ENCODE results near the gene RNF145. TPM values are rescaled to one million over a fixed set of nuclear protein-coding genes. Genes with fewer than 3 reads are reported as not detected.

The RNF145 gene
- total RNA-seq, 1 experiment from 2014 or later: 193 TPM

- BruUV-seq (replicated peaks): no TSS peak
- peaks cover 14% of the 10 kb centered on the region for H3K36me3 Mint-ChIP-seq (ENCODE audit: insufficient read depth, unreplicated experiment)
- no peak for DNase-seq
- H3K9me3 Mint-ChIP-seq (ENCODE audit: low read depth, unreplicated experiment): no peaks in the 10 kb centered on the region
- intact Hi-C loops (cut with micrococcal nuclease; ENCODE audit: unreplicated experiment): no loop called here
- CTCF ChIA-PET: interaction anchor here (0.6 to 0.9 kb wide), 3 partner anchors 21 to 626 kb away, joined by 4 to 7 read pairs (median 6); no protein-coding TSS in a partner anchor
- no peak overlapping the region for H3K27ac Mint-ChIP-seq (ENCODE audit: unreplicated experiment)
- H3K27me3 Mint-ChIP-seq (ENCODE audit: unreplicated experiment): no peaks in the 10 kb centered on the region
- no peak overlapping the region for H3K4me3 Mint-ChIP-seq (ENCODE audit: low read depth, unreplicated experiment)
- peaks cover 30% of the 10 kb centered on the region for H3K4me1 Mint-ChIP-seq (ENCODE audit: low read depth, unreplicated experiment)
- no peak for TF ChIP-seq CTCF (IDR thresholded peaks at IDR 0.05; ENCODE audit: unreplicated experiment)
These were observed 18.1 kb upstream of the RNF145 start for GRCh38 chr5:159227452-159227851.

GRCh38 chr5:159226451-159226850 lies 17.1 kb upstream of the RNF145 start:
- no peak for TF ChIP-seq CTCF (IDR thresholded peaks at IDR 0.05; ENCODE audit: unreplicated experiment)
- no TSS peak for BruUV-seq (replicated peaks)
- Mint-ChIP-seq H3K4me1 (ENCODE audit: low read depth, unreplicated experiment) (peaks cover 29% of the 10 kb centered on the region), H3K27ac (ENCODE audit: unreplicated experiment) (no peak overlapping the region), H3K4me3 (ENCODE audit: low read depth, unreplicated experiment) (no peak overlapping the region), H3K9me3 (ENCODE audit: low read depth, unreplicated experiment) (no peaks in the 10 kb centered on the region), H3K27me3 (ENCODE audit: unreplicated experiment) (no peaks in the 10 kb centered on the region), H3K36me3 (ENCODE audit: insufficient read depth, unreplicated experiment) (peaks cover 9% of the 10 kb centered on the region)
- no peak for DNase-seq
- CTCF ChIA-PET: no interaction called here
- intact Hi-C loops (cut with micrococcal nuclease; ENCODE audit: unreplicated experiment): no loop called here

- H3K27ac Mint-ChIP-seq (ENCODE audit: unreplicated experiment): no peak overlapping the region
- H3K9me3 Mint-ChIP-seq (ENCODE audit: low read depth, unreplicated experiment): no peaks in the 10 kb centered on the region
- H3K36me3 Mint-ChIP-seq (ENCODE audit: insufficient read depth, unreplicated experiment): no peaks in the 10 kb centered on the region
- no peak for TF ChIP-seq CTCF (IDR thresholded peaks at IDR 0.05; ENCODE audit: unreplicated experiment)
- CTCF ChIA-PET: no interaction called here
- H3K27me3 Mint-ChIP-seq (ENCODE audit: unreplicated experiment): no peaks in the 10 kb centered on the region
- intact Hi-C loops (cut with micrococcal nuclease; ENCODE audit: unreplicated experiment): no loop called here
- no peak for DNase-seq
- no peak overlapping the region for H3K4me3 Mint-ChIP-seq (ENCODE audit: low read depth, unreplicated experiment)
- BruUV-seq (replicated peaks): no TSS peak
- peaks cover 13% of the 10 kb centered on the region for H3K4me1 Mint-ChIP-seq (ENCODE audit: low read depth, unreplicated experiment)
These were observed 15.1 kb upstream of the RNF145 start for GRCh38 chr5:159224471-159224870.

- CTCF ChIA-PET: interaction anchor here (0.6 kb wide), 1 partner anchor 137 kb away, joined by 3 read pairs; no protein-coding TSS in a partner anchor
- H3K27me3 Mint-ChIP-seq (ENCODE audit: unreplicated experiment): no peaks in the 10 kb centered on the region
These were observed 14.1 kb upstream of the RNF145 start for GRCh38 chr5:159223469-159223868.

More at GRCh38 chr5:159223469-159223868, 14.1 kb upstream of the RNF145 start:
- Mint-ChIP-seq H3K4me1 (ENCODE audit: low read depth, unreplicated experiment) (peaks cover 15% of the 10 kb centered on the region), H3K36me3 (ENCODE audit: insufficient read depth, unreplicated experiment) (peaks cover 3% of the 10 kb centered on the region), H3K9me3 (ENCODE audit: low read depth, unreplicated experiment) (no peaks in the 10 kb centered on the region), H3K4me3 (ENCODE audit: low read depth, unreplicated experiment) (no peak overlapping the region), H3K27ac (ENCODE audit: unreplicated experiment) (no peak overlapping the region)
- BruUV-seq (replicated peaks): no TSS peak
- DNase-seq: no peak
- intact Hi-C loops (cut with micrococcal nuclease; ENCODE audit: unreplicated experiment): no loop called here
- TF ChIP-seq CTCF (IDR thresholded peaks at IDR 0.05; ENCODE audit: unreplicated experiment): no peak

Data from Calu3 (cell line).